MCF 10A (cell line): ENCODE data around the gene PRRT1B. TPM values are rescaled to one million over a fixed set of nuclear protein-coding genes. Genes with fewer than 3 reads are reported as not detected.

Experiments used
- BruUV-seq: library from RNA; stranded (reverse); fragments of 400-500 nt; replicated peaks from 2 replicates; lab custom pipeline; 2021; lab: Mats Ljungman, UMichigan
- CTCF ChIA-PET: fragments of 300-600 bp; sonication (Branson Sonifier 250); formaldehyde crosslinking; extraction: SDS; loops from one replicate; lab custom pipeline; 2021; ENCODE audit warnings: antibody characterized with exemption, inconsistent platforms; lab: Yijun Ruan, JAX
- POLR2A ChIA-PET: fragments of 300-600, 350-650 bp; sonication (Branson Sonifier 250); formaldehyde crosslinking; extraction: SDS; loops from one replicate; lab custom pipeline; 2020; ENCODE audit warnings: antibody characterized with exemption, inconsistent platforms; lab: Yijun Ruan, JAX
- DNase-seq: peaks from one replicate; pipeline ENCODE4 v3.0.0-alpha.2; 2018; ENCODE audit not compliant: unreplicated experiment
- H3K27ac Mint-ChIP-seq: one replicate; pipeline ENCODE4 v1.8.0; 2022; ENCODE audit warnings: mild to moderate bottlenecking, low read depth, mixed read lengths; ENCODE audit not compliant: unreplicated experiment
- H3K27me3 Mint-ChIP-seq: one replicate; pipeline ENCODE4 v1.8.0; 2022; ENCODE audit warnings: mixed read lengths; ENCODE audit not compliant: insufficient read depth, unreplicated experiment
- H3K36me3 Mint-ChIP-seq: one replicate; pipeline ENCODE4 v1.8.0; 2022; ENCODE audit warnings: mild to moderate bottlenecking, moderate library complexity, mixed read lengths; ENCODE audit not compliant: insufficient read depth, unreplicated experiment
- H3K4me1 Mint-ChIP-seq: one replicate; pipeline ENCODE4 v1.8.0; 2022; ENCODE audit warnings: mixed read lengths; ENCODE audit not compliant: insufficient read depth, unreplicated experiment
- H3K4me3 Mint-ChIP-seq: one replicate; pipeline ENCODE4 v1.8.0; 2022; ENCODE audit warnings: mild to moderate bottlenecking, moderate library complexity, mixed read lengths; ENCODE audit not compliant: unreplicated experiment
- H3K9me3 Mint-ChIP-seq: one replicate; pipeline ENCODE4 v1.8.0; 2022; ENCODE audit warnings: mixed read lengths; ENCODE audit not compliant: unreplicated experiment
- intact Hi-C: fragments of 100-400 bp; cut with micrococcal nuclease; formaldehyde crosslinking; loops from 2 replicates; pipeline ENCODE4 v1.14.1; 2022
- total RNA-seq: library from RNA; stranded (reverse); gene quantifications from 2 replicates; pipeline ENCODE4 v1.2.3, GENCODE V29; 2022
- TF ChIP-seq, protein P1 (sequence below): fragments of 200-600 bp; IDR thresholded peaks from one replicate; pipeline ENCODE4 v1.8.0; 2022; ENCODE audit warnings: antibody characterized with exemption, mild to moderate bottlenecking; ENCODE audit not compliant: unreplicated experiment

Gene PRRT1B
- total RNA-seq, 1 experiment from 2014 or later = not detected

DNA sequence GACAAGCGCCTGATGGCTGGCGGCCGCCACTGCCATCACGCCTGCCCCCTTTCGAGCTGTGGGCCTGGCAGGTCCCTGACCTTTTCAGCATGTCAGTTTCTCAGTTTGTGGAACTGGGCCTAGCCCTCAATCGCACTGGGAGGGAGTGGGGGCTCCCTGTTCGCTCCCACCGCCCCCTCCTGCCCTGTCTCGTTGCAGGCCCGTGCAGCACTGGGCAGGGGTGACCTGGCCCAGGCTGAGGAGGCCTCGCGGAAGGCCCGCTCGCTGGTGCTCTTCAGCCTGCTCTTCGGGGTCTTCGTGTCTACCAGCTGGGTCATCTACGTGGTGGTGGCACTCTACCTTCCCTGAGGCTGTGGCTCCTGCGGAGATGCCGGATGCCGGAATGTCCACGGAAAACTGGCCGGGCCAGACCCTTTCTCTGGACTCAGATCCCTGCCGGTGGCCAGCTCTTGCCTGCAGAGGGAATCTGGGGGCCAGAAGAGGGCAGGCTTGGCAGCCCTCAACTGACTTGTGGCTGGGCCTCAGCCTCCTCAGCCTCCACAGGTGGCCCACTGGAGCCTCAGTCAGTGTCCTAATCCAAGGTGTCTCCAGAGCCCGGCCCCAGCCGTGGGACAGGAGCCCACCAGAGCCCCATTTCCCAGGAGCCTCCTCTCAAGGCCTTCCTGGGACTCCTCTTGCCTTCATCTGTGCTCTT lies 12.7 kb downstream of the PRRT1B start:
- ChIA-PET CTCF (no interaction called here), POLR2A (no interaction called here)
- H3K27me3 Mint-ChIP-seq = no peaks in the 10 kb centered on the region
- no peaks in the 10 kb centered on the region for H3K4me1 Mint-ChIP-seq
- no peak overlapping the region for H3K4me3 Mint-ChIP-seq
- TF ChIP-seq, protein P1, sequence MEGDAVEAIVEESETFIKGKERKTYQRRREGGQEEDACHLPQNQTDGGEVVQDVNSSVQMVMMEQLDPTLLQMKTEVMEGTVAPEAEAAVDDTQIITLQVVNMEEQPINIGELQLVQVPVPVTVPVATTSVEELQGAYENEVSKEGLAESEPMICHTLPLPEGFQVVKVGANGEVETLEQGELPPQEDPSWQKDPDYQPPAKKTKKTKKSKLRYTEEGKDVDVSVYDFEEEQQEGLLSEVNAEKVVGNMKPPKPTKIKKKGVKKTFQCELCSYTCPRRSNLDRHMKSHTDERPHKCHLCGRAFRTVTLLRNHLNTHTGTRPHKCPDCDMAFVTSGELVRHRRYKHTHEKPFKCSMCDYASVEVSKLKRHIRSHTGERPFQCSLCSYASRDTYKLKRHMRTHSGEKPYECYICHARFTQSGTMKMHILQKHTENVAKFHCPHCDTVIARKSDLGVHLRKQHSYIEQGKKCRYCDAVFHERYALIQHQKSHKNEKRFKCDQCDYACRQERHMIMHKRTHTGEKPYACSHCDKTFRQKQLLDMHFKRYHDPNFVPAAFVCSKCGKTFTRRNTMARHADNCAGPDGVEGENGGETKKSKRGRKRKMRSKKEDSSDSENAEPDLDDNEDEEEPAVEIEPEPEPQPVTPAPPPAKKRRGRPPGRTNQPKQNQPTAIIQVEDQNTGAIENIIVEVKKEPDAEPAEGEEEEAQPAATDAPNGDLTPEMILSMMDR = no peak
- no peaks in the 10 kb centered on the region for H3K36me3 Mint-ChIP-seq
- H3K27ac Mint-ChIP-seq = no peak overlapping the region
- no peak for DNase-seq
- no TSS peak for BruUV-seq
- intact Hi-C loops = no loop called here
- no peaks in the 10 kb centered on the region for H3K9me3 Mint-ChIP-seq

- H3K36me3 Mint-ChIP-seq = no peaks in the 10 kb centered on the region
- H3K4me3 Mint-ChIP-seq = no peak overlapping the region
- no TSS peak for BruUV-seq
- CTCF ChIA-PET = interaction anchor here (0.5 kb wide), 1 partner anchor 318 kb away, joined by 3 read pairs; no protein-coding TSS in a partner anchor
- intact Hi-C loops = no loop called here
- H3K4me1 Mint-ChIP-seq = no peaks in the 10 kb centered on the region
- no peak for DNase-seq
- TF ChIP-seq, protein P1 = no peak
- POLR2A ChIA-PET = interaction anchor here (1.0 kb wide), 1 partner anchor 16 kb away, joined by 3 read pairs; no protein-coding TSS in a partner anchor
- H3K27ac Mint-ChIP-seq = no peak overlapping the region
- H3K27me3 Mint-ChIP-seq = no peaks in the 10 kb centered on the region
- H3K9me3 Mint-ChIP-seq = no peaks in the 10 kb centered on the region
Measured at GRCh38 chr9:131559421-131560000, 14.2 kb downstream of the PRRT1B start.

DNA sequence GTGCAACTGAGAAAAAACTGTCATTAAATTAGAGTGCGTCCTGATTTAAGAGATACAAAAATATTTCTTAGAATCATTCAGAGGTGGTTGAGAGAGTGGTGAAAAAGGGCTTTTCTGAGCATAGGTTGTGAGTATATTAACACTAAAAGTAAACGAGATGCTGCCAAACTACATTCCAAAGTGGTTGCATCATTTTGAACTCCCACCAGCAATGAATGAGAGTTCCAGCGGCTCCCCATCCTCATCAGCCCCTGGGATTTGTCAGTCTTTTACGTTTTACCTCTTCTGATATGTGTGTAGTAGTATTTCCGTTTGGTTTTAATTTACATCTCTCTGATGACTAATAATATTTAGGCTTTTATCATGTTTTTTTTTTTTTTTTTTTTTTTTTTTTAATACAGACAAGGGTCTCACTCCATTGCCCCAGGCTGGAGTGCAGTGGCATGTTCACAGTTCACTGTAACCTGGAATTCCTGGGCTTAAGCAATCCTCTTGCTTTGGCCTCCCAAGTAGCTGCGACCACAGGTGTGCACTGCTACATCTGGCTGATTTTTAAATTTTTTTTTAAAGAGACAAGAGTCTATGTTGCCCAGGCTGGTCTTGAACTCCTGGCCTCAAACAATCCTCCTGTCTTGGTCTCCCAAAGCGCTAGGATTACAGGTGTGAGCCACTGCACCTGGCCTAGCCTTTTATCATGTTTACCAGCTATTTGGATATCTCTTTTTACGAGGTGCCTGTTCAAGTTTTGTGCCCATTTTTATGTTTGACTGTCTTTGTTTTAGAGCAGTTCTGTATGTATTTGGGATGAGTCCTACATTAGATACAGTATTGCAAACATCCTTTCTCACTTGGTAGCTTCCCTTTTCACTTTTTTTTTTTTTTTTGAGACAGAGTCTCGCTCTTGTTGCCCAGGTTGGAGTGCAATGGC lies 17.0 kb downstream of the PRRT1B start:
- Mint-ChIP-seq H3K27ac (no peak overlapping the region), H3K4me3 (no peak overlapping the region), H3K4me1 (no peaks in the 10 kb centered on the region), H3K36me3 (no peaks in the 10 kb centered on the region), H3K9me3 (no peaks in the 10 kb centered on the region), H3K27me3 (no peaks in the 10 kb centered on the region)
- ChIA-PET CTCF (interaction anchor here (0.7 kb wide), 1 partner anchor 55 kb away, joined by 3 read pairs; no protein-coding TSS in a partner anchor), POLR2A (interaction anchor here (0.6 kb wide), 1 partner anchor 713 kb away, joined by 3 read pairs; no protein-coding TSS in a partner anchor)
- no TSS peak for BruUV-seq
- intact Hi-C loops = no loop called here
- peak; percentile 19 for DNase-seq
- TF ChIP-seq, protein P1 = no peak

DNA sequence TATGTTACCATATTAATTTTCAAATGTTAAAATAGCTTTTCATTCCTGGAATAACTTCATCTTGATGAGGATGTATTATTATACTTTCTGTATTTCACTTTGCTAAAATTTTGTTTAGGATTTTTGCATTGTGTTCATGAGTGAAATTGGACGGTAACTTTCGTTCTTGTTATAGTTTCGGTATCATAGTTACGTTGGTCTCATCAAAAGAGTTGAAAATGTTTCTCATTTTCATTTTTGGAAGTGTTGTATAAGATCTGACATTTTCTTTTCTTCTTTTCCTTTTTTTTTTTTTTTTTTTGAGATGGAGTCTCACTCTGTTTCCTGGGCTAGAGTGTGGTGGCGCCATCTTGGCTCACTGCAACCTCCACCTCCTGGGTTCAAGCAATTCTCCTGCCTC lies 20.0 kb downstream of the PRRT1B start:
- no peaks in the 10 kb centered on the region for H3K9me3 Mint-ChIP-seq
- no peak for DNase-seq
- no peak overlapping the region for H3K4me3 Mint-ChIP-seq
- H3K27ac Mint-ChIP-seq = no peak overlapping the region
- ChIA-PET CTCF (no interaction called here), POLR2A (no interaction called here)
- intact Hi-C loops = no loop called here
- no TSS peak for BruUV-seq
- TF ChIP-seq, protein P1 = no peak
- H3K27me3 Mint-ChIP-seq = no peaks in the 10 kb centered on the region
- no peaks in the 10 kb centered on the region for H3K4me1 Mint-ChIP-seq
- H3K36me3 Mint-ChIP-seq = peaks cover 13% of the 10 kb centered on the region
